HG02852 (cell line): ENCODE data around the gene HDAC1.
"Not testable (repeated sequence)": the region's sequence is repeated elsewhere in the genome, so short reads cannot be mapped to it uniquely, and the experiment has no call there.

Source experiments
- ATAC-seq: cut with Tn5 transposase; IDR thresholded peaks from one replicate; pipeline ENCODE4 v1.9.1; 2021; ENCODE audit warnings: mild to moderate bottlenecking, moderate library complexity; ENCODE audit not compliant: unreplicated experiment

The HDAC1 gene

GRCh38 chr1:32341971-32342370 lies 50.1 kb downstream of the HDAC1 start:
- no peak for ATAC-seq

GRCh38 chr1:32342704-32343103 lies 50.8 kb downstream of the HDAC1 start:
- ATAC-seq, result no peak

- ATAC-seq, result no peak
These were observed 53.5 kb downstream of the HDAC1 start for GRCh38 chr1:32345289-32345827.

GRCh38 chr1:32346532-32347157 lies 54.8 kb downstream of the HDAC1 start:
- no peak for ATAC-seq

GRCh38 chr1:32349211-32349708 lies 57.4 kb downstream of the HDAC1 start:
- no peak for ATAC-seq

GRCh38 chr1:32350785-32351398 lies 59.0 kb downstream of the HDAC1 start:
- ATAC-seq, result peak; percentile 33

- peak; percentile 81 for ATAC-seq
These were observed 59.7 kb downstream of the HDAC1 start for GRCh38 chr1:32351399-32352238.

GRCh38 chr1:32352239-32352745 lies 60.4 kb downstream of the HDAC1 start:
- no peak for ATAC-seq

- ATAC-seq, result no peak
These were observed 61.0 kb downstream of the HDAC1 start for GRCh38 chr1:32352831-32353383.

- ATAC-seq, result no peak
These were observed 61.5 kb downstream of the HDAC1 start for GRCh38 chr1:32353431-32353830.

- ATAC-seq, result no peak
These were observed 62.1 kb downstream of the HDAC1 start for GRCh38 chr1:32353886-32354570.

GRCh38 chr1:32355778-32356177 lies 63.9 kb downstream of the HDAC1 start:
- ATAC-seq, result not testable (repeated sequence)

GRCh38 chr1:32356478-32356877 lies 64.6 kb downstream of the HDAC1 start:
- ATAC-seq, result no peak

GRCh38 chr1:32357614-32358013 lies 65.7 kb downstream of the HDAC1 start:
- ATAC-seq, result no peak

- no peak for ATAC-seq
These were observed 66.6 kb downstream of the HDAC1 start for GRCh38 chr1:32358435-32358834.

GRCh38 chr1:32361308-32361673 lies 69.4 kb downstream of the HDAC1 start:
- no peak for ATAC-seq

GRCh38 chr1:32361674-32362473 lies 70.0 kb downstream of the HDAC1 start:
- no peak for ATAC-seq

- no peak for ATAC-seq
These were observed 70.8 kb downstream of the HDAC1 start, which contains the start of the genes FAM229A and TSSK3 for GRCh38 chr1:32362474-32363313. FAM229A (minus strand) TSS chr1:32362485; CDS start chr1:32362091, 394 bp downstream. TSSK3 (plus strand) TSS chr1:32362539; CDS start chr1:32362702, 163 bp downstream.
